ENCODE results near the gene CDYL2.
"Not testable (repeated sequence)": the region's sequence is repeated elsewhere in the genome, so short reads cannot be mapped to it uniquely, and the experiment has no call there.

CDYL2 gene

GRCh38 chr16:80804526-80805383 is at the start of gene CDYL2:
CDYL2 (minus strand) TSS chr16:80804598; CDS start chr16:80804173, 425 bp downstream.
- no peak for DNase-seq

DNA sequence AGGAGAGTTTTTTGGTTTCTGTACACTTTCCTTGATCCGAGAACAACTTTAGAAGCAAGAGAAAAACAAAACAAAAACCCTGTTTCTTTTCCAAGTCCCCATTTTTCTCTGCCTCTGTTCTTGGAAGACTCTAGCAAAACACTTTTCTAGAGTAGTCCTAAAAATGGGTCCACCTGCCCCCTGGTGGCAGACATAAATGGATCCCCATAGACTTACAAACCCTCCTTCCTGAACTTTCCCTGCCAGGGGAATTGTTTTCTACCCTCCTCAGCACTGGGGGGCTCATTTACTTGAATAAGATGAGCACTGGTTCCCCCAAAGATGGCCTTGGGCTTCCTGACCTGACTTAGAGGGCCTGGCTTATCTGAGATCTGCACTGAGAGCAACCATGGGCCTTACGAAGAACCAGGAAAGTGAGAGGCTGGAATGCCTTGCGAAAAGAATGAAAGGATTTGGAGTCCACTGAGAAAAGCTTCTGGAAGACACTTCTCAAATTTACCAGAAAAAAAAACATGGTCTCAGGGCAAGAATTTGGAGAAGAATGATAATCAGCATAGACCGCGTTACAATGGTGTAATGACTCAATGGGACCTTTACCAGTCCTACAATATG is 48.0 kb upstream of the CDYL2 start:
- no peak for DNase-seq

DNA sequence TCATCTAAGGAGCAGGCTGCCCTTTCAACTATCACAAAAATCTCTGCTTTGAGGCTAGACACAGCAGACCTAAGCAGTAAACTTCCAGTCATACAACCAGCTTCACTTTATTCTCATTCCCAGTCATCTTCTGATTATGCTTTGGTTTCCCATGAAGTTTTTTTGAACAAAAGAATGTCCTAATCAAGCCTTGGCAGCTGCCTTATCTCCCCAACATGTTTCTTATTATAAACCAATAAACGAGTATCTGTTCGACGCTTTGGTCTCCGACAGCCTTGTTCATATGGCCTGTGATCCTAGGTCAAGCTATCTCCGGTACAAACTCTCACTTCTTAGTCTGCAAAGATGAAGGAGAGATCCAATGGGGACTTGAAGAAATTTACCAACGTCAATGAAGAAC is 47.4 kb upstream of the CDYL2 start:
- no peak for DNase-seq

GRCh38 chr16:80850757-80851156 is 46.4 kb upstream of the CDYL2 start:
- DNase-seq, result no peak

DNA sequence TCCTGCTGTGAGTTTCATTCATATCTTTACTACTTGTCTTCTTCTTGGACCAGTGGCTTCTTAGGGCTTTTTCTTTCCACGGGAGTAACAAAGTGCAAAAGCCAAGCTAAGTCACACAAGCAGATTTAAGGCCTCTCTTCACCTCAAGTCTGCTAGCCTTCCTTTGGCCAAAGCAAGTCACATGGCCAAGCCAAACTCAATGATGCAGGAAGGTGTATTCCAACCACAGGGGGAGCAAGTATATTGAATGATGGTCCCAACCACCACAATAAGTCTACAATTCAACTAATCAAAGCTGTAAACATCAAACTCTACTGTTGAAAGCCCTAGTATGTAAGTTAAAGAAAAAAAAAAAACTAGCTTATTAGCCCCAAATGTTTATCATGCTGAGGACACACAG is 44.5 kb upstream of the CDYL2 start:
- no peak for DNase-seq

DNA sequence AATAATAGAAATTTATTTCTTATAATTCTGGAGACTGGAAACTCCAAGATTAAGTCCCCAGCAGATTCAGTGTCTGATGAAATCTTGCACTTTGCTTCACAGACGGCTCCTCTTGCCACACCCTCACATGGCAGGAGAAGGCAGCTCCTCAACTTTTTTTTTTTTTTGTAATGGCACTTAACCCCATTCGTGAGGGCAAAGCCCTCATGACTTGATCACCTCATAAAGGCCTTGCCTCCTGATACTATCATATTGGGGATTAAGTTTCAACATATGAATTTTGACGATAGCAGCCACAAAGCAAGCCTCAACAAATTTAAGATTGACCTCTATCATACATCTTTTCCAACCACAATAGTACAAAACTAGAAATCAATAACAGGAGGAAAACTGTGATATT is 42.3 kb upstream of the CDYL2 start:
- no peak for DNase-seq

GRCh38 chr16:80846275-80846674 is 41.9 kb upstream of the CDYL2 start:
- no peak for DNase-seq

DNA sequence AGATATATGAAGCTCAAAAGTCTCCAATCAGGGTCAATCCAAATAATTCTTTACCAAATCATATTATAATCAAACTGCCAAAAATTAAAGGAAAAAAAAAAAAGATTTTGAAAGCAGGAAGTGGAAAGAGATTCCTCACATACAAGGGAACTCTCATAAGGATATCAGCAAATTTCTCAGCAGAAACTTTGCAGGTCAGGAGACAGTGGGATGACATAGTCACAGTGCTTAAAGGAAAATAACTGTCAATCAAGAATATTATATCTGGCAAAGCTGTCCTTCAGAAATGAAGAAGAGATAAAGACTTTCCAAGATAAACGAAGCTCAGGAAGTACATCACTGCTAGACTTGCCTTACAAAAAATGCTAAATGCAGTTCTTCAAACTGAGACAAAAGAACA is 40.0 kb upstream of the CDYL2 start:
- DNase-seq, result no peak

GRCh38 chr16:80841231-80841630 is 36.8 kb upstream of the CDYL2 start:
- DNase-seq, result no peak

DNA sequence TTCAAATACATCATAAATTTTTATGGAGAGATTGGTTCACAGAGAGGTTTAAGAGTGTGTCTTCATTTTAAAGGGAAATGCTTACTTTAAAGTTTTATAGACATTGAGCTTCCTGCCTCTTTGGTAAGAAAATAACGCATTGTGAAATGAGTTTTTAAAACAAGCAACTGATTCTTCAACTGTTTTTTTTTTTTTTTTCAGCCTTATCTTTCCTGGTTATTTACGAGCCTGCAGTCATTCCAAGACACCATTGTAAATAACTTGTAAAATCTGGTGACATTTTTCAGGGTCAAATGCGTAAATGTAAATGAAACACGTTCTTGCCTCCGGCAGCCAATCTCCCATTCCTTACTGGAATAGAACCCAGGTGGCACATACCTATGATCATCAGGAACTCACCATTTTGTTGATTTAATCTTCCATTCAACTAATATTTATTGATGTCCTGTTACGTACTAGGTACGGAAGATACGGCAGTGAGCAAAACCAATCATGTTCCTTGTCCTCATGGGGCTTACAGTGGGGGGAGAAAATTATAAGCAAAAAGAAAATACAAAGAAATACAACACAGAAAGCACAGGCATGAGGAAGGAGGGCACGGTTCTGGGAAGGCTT is 33.2 kb upstream of the CDYL2 start:
- DNase-seq, result no peak

GRCh38 chr16:80836846-80837245 is 32.4 kb upstream of the CDYL2 start:
- no peak for DNase-seq

- no peak for DNase-seq
Measured at GRCh38 chr16:80836202-80836601, 31.8 kb upstream of the CDYL2 start.

- DNase-seq, result no peak
Measured at GRCh38 chr16:80831039-80831438, 26.6 kb upstream of the CDYL2 start.

DNA sequence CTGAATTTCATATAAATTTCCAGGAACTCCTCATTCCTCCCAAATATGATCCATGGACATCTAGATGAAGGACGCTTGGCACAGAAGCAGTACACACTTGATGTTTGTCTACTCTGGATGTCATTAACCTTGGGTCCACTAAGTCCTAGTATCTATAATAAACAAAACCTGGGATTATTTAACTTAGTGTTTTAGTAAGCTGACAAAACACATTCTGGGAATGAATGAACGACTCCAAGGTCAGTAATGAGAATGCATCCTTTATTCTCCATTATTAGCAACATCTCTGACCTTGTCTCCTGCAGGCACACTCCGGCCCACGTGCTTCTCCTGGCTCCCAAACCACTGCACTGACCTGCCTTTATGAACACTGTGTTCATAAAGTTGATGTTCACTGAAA is 24.1 kb upstream of the CDYL2 start:
- DNase-seq, result no peak

DNA sequence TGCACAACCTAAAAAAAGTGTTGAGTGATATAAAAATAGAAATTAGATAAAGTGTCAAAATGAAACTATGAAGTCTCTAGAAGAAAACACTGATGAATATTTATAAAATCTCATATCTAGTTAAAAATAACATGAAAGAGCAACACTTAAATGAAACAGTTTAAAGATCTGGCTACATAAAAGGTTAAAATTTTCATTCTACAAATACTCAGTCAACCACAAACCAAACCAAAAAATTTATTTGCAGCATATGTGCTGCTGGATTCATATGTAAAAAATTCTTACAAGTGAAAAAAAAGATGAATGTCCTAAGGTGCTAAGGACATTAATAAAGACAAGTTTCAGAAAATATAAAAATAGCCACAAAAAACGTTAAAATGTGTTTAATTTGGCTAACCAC is 22.6 kb upstream of the CDYL2 start:
- no peak for DNase-seq

GRCh38 chr16:80825365-80825758 is 21.0 kb upstream of the CDYL2 start:
- DNase-seq, result no peak

- peak; percentile 40 for DNase-seq
Measured at GRCh38 chr16:80824623-80825364, 20.4 kb upstream of the CDYL2 start.

GRCh38 chr16:80819988-80820387 is 15.6 kb upstream of the CDYL2 start:
- no peak for DNase-seq

DNA sequence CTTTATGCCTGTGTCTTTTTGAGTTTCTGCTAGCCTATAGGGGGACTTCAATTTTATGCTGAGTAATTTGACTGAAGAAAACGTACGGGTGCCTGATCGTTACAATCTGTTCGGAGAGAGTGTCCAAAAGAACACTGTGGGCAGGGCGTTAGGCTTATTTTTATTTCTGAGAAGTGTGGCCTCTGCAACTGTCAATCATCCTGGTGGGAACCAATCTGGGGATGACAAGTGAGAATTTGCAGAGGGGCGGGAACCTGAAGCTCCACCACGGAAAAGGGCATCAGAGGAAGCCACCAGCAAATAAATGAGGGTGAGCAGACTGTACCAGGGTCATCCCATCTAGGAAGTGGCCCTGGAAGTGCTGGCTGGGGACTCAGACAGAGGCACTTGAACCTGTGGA is 12.0 kb upstream of the CDYL2 start:
- DNase-seq, result no peak

DNA sequence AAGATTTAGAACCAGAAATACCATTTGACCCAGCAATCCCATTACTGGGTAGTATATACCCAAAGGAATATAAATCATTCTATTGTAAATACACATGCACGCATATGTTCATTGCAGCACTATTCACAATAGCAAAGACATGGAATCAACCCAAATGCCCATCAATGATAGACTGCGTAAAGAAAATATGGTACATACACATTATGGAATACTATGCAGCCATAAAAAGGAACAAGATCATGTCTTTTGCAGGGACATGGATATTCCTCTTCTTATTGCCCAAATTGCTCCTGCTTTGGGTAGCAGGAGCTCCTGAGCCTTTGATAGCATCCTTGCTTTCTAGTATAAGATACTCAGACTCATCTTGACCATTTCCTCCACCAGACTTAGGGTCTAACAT is 10.9 kb upstream of the CDYL2 start:
- not testable (repeated sequence) for DNase-seq

DNA sequence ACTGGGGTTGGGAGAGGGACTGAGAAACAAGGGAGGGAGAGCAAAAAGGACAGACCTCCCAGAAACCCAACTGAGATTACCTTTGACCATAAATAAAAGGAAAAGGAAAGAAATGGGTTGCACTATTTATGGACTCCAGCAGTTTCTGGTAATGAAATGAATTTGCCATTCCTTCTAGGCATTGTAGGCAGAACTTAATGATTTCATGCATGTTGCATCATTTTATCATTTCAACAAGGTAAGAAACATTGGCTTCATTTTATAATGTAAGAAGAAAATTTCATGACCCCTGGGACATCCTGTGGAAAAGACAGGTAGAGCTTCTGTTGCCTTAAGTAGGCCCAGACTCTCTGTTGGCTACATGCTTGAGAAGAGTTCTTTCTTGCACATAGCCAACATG is 8.2 kb upstream of the CDYL2 start:
- DNase-seq, result no peak

- DNase-seq, result no peak
Measured at GRCh38 chr16:80809366-80809765, 5.0 kb upstream of the CDYL2 start.

DNA sequence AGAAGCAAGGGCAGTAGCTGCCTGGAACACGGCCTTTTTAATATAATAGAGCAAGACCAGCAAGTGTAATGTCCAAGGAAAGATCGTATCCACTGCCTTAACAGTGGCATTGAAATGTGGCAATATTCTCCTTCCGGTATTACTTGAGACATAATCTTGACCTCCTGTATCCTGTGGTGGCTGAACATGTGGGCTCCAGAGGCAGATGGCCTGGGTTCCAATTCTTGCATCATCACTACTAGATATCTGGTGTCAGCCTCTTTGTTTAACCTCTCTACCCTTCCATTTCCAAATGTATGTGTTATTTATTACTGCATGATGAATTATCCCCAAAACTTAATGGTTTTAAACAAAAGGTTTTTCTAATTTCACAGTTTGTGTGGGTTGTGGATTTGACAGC is 3.5 kb upstream of the CDYL2 start:
- no peak for DNase-seq

DNA sequence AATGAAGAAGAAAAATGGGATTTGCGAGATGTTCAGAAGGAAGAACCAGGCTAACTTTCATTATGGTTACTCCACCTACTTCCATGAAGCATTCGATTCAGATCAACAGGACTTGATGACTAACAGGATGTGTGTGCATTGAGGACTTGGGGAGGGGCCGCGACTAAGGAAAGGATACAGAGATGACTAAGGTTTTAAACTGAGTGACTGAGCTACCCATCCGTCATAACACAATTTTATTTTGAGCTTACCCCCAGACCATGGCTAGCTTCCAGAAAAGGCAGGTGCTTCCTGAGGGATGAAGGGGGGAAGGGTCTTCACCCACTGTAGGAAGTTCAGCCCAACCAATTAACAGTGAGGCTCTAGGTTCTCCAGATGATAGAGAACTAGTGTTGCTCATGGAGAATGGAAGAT is 2.5 kb upstream of the CDYL2 start:
- DNase-seq, result no peak
